ENCODE data around the gene XIAP.

DNA sequence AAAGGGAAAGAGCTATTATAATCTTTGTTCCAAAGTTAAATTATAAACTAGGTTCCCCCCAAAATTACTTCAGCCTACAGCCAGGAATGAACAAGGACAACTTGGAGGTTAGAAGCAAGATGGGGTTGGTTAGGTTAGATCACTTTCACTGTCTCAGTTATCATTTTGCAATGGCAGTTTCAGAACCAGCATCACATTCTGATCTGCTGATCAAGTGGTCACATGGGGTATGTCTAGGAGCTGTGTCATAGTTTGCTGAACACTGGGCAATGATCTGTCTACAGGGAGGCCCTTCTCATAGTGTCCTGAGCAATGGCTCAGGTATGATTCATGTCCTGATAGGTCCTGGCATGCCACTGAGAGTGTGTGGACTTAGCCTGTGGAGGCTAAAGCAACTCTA is 41.6 kb upstream of the XIAP start:
- TF ChIP-seq, protein P1, sequence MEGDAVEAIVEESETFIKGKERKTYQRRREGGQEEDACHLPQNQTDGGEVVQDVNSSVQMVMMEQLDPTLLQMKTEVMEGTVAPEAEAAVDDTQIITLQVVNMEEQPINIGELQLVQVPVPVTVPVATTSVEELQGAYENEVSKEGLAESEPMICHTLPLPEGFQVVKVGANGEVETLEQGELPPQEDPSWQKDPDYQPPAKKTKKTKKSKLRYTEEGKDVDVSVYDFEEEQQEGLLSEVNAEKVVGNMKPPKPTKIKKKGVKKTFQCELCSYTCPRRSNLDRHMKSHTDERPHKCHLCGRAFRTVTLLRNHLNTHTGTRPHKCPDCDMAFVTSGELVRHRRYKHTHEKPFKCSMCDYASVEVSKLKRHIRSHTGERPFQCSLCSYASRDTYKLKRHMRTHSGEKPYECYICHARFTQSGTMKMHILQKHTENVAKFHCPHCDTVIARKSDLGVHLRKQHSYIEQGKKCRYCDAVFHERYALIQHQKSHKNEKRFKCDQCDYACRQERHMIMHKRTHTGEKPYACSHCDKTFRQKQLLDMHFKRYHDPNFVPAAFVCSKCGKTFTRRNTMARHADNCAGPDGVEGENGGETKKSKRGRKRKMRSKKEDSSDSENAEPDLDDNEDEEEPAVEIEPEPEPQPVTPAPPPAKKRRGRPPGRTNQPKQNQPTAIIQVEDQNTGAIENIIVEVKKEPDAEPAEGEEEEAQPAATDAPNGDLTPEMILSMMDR (IDR thresholded peaks at IDR 0.05; ENCODE audit: insufficient read depth, low read length) = no peak
- no peak for TF ChIP-seq POLR2AphosphoS5 (IDR thresholded peaks at IDR 0.05; ENCODE audit: low read depth)
